Spleen (tissue), 13 donors: ENCODE data around the gene ATP13A4. TPM values are rescaled to one million over a fixed set of nuclear protein-coding genes. Genes with fewer than 3 reads are reported as not detected.

Experiments
- DNase-seq: peaks from one replicate; pipeline ENCODE4 v3.0.0-alpha.2; 2020
- H3K27ac ChIP-seq, 8 donors: fragments of 200-600 bp; sonication (generic) in 7 of 8; 1 replicate in 4 of 8; 2 replicates in 4 of 8; pipeline versions ENCODE4 v1.5.0 to v1.8.0; 2016 to 2021; ENCODE audit warnings: inconsistent platforms in 4 of 8, mild to moderate bottlenecking in 4 of 8, moderate library complexity in 1 of 8
- H3K27me3 ChIP-seq, 7 donors: fragments of 200-600 bp; sonication (generic) in 6 of 7; replicated peaks in 1 of 7; 1 replicate in 4 of 7; 2 replicates in 3 of 7; pipeline versions ENCODE4 v1.5.0 to v1.8.0; 2016 to 2021; ENCODE audit warnings: inconsistent platforms in 3 of 7, mild to moderate bottlenecking in 1 of 7
- H3K36me3 ChIP-seq, 6 donors: fragments of 200-600 bp; sonication (generic) in 5 of 6; 1 replicate in 4 of 6; 2 replicates in 2 of 6; pipeline versions ENCODE4 v1.5.0 to v1.8.0; 2016 to 2021; ENCODE audit warnings: inconsistent platforms in 2 of 6
- H3K4me1 ChIP-seq, 6 donors: fragments of 200-600 bp; sonication (generic) in 5 of 6; 1 replicate in 3 of 6; 2 replicates in 3 of 6; pipeline versions ENCODE4 v1.5.0 to v1.8.0; 2016 to 2021; ENCODE audit warnings: inconsistent platforms in 3 of 6
- H3K4me3 ChIP-seq, 8 donors: fragments of 200-600 bp; sonication (generic) in 7 of 8; 1 replicate in 4 of 8; 2 replicates in 4 of 8; pipeline versions ENCODE4 v1.5.0 to v1.8.0; 2016 to 2021; ENCODE audit warnings: inconsistent platforms in 4 of 8, mild to moderate bottlenecking in 4 of 8, moderate library complexity in 2 of 8
- H3K9me3 ChIP-seq, 8 donors: fragments of 200-600 bp; sonication (generic) in 7 of 8; 1 replicate in 4 of 8; 2 replicates in 4 of 8; pipeline versions ENCODE4 v1.5.0 to v1.8.0; 2016 to 2021; ENCODE audit warnings: inconsistent platforms in 4 of 8
- POLR2A ChIP-seq, 3 donors: fragments of 450-650 bp; IDR thresholded peaks; one replicate each; pipeline ENCODE4 v1.5.1; 2017; ENCODE audit warnings: antibody characterized with exemption in 3 of 3, mild to moderate bottlenecking in 1 of 3
- POLR2AphosphoS5 ChIP-seq, 3 donors: sonication (generic); formaldehyde crosslinking; IDR thresholded peaks; one replicate each; pipeline ENCODE4 v1.5.1; 2017; ENCODE audit warnings: antibody characterized with exemption in 3 of 3
- WGBS, 5 donors: extraction: QIAGEN DNeasy Blood & Tissue Kit in 3 of 5; methylation state at CpG; one replicate each; pipeline versions ENCODE4 v1.1.5 to v1.1.7; 2013 to 2018; 5-methylcytosine and 5-hydroxymethylcytosine counted together
- intact Hi-C: fragments of 100-400 bp; cut with DNase I; formaldehyde crosslinking; loops from one replicate; pipeline ENCODE4 v1.15.0; 2023; ENCODE audit warnings: low total_unique reads
- long read RNA-seq, 2 donors: transcript quantifications; one replicate each; lab custom pipeline, GENCODE V29; 2026
- polyA plus RNA-seq, 3 donors: library from polyadenylated mRNA; stranded (reverse); fragments of 200-250 nt; gene quantifications; one replicate each; pipeline ENCODE4 v1.2.1, GENCODE V29; 2013
- total RNA-seq, 7 donors: library from RNA; depleted of rRNA in 3 of 7; stranded (reverse); fragments of >200 nt in 3 of 7; fragmentation: NEBNext Ultra II Directional in 4 of 7; extraction: Animal tissue kit (Norgen Biotek cat#: 25700) in 4 of 7; gene quantifications; one replicate each; pipeline versions ENCODE4 v1.1.0 to v1.2.1, GENCODE V29; 2016 to 2021
- TF ChIP-seq, protein P1 (sequence below), 11 experiments: fragments of 200-600 bp in 7 of 11; fragments of 450-650 bp in 4 of 11; sonication (generic) in 4 of 11; IDR thresholded peaks in 8 of 11; conservative IDR thresholded peaks in 3 of 11; 1 replicate in 7 of 11; 2 replicates in 4 of 11; pipeline versions ENCODE4 v1.4.0 to v1.8.0; 2016 to 2021; ENCODE audit warnings: antibody characterized with exemption in 11 of 11, inconsistent platforms in 4 of 11, mild to moderate bottlenecking in 1 of 11
- donor health status: healthy with polysubstance abuse.
- donor health status: DM: no; HTN: no; CAD: no; lungs with moderate emphysema.
- donor health status: DM: no; HTN: no; CAD: no.
- donor health status: Bipolar disorder and iron deficiency.
- donor health status: healthy.
- donor health status: DM: no; HTN: no; CAD: no.
- donor health status: DM: yes; HTN: yes; CAD: no.

The ATP13A4 gene, protein sequence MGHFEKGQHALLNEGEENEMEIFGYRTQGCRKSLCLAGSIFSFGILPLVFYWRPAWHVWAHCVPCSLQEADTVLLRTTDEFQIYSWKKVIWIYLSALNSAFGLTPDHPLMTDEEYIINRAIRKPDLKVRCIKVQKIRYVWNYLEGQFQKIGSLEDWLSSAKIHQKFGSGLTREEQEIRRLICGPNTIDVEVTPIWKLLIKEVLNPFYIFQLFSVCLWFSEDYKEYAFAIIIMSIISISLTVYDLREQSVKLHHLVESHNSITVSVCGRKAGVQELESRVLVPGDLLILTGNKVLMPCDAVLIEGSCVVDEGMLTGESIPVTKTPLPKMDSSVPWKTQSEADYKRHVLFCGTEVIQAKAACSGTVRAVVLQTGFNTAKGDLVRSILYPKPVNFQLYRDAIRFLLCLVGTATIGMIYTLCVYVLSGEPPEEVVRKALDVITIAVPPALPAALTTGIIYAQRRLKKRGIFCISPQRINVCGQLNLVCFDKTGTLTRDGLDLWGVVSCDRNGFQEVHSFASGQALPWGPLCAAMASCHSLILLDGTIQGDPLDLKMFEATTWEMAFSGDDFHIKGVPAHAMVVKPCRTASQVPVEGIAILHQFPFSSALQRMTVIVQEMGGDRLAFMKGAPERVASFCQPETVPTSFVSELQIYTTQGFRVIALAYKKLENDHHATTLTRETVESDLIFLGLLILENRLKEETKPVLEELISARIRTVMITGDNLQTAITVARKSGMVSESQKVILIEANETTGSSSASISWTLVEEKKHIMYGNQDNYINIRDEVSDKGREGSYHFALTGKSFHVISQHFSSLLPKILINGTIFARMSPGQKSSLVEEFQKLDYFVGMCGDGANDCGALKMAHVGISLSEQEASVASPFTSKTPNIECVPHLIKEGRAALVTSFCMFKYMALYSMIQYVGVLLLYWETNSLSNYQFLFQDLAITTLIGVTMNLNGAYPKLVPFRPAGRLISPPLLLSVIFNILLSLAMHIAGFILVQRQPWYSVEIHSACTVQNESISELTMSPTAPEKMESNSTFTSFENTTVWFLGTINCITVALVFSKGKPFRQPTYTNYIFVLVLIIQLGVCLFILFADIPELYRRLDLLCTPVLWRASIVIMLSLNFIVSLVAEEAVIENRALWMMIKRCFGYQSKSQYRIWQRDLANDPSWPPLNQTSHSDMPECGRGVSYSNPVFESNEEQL
- total RNA-seq (1 to 10 TPM in 6 of 7 donors, under 1 TPM in 1; 0.27 to 8.4 (median 1.6) TPM), polyA plus RNA-seq (under 1 TPM; 0.24 to 0.76 (median 0.70) TPM)
- long read RNA-seq, donor 1 = 0 reads
- long read RNA-seq, donor 2, partial matches to known transcripts = 0 of 5 reads
- long read RNA-seq, donor 2, other reads (novel, unspliced or antisense) = 5 of 5 reads

DNA sequence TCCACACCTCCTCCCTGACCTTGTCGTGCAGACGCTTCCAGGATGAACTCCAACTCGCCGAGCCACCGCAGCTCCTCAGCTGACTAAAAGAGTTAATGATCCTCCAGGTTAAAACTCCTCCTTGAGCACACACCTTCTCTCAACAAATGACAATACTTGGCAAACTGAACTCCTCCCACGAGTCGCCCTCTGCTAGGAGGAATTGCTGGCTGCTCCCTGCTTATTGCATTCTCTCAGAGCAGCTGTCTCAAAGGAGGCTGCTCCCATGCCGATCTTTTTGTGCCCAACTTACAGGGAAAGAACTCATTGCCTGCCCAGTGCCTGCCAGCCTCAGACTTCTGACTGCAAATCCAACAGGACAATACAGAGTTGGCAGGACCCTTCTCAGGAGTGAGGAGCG, at the start of gene ATP13A4:
Gene ATP13A4 (minus strand): TSS at position 85 of the 400 bp plus-strand sequence. CDS start 96 bp downstream, outside the sequence.
- TF ChIP-seq POLR2AphosphoS5 (IDR thresholded peaks at IDR 0.05) (no peak), POLR2A (IDR thresholded peaks at IDR 0.05) (no peak)
- TF ChIP-seq, protein P1, sequence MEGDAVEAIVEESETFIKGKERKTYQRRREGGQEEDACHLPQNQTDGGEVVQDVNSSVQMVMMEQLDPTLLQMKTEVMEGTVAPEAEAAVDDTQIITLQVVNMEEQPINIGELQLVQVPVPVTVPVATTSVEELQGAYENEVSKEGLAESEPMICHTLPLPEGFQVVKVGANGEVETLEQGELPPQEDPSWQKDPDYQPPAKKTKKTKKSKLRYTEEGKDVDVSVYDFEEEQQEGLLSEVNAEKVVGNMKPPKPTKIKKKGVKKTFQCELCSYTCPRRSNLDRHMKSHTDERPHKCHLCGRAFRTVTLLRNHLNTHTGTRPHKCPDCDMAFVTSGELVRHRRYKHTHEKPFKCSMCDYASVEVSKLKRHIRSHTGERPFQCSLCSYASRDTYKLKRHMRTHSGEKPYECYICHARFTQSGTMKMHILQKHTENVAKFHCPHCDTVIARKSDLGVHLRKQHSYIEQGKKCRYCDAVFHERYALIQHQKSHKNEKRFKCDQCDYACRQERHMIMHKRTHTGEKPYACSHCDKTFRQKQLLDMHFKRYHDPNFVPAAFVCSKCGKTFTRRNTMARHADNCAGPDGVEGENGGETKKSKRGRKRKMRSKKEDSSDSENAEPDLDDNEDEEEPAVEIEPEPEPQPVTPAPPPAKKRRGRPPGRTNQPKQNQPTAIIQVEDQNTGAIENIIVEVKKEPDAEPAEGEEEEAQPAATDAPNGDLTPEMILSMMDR (IDR thresholded peaks at IDR 0.05 in 8 of 11, conservative IDR thresholded peaks at IDR 0.05 in 3 of 11) = no peak
- Histone ChIP-seq H3K27me3 (no peaks in the 10 kb centered on the region), H3K9me3 (no peaks in the 10 kb centered on the region), H3K4me1 (no peaks in the 10 kb centered on the region), H3K36me3 (no peaks in the 10 kb centered on the region), H3K27ac (no peak within 1 kb of the TSS), H3K4me3 (no peak within 1 kb of the TSS)
- WGBS, 5 donors = 63 to 80% (median 66%) methylated on average over 9 of the region's 9 CpGs
- intact Hi-C loops = no loop called here
- no peak for DNase-seq

DNA sequence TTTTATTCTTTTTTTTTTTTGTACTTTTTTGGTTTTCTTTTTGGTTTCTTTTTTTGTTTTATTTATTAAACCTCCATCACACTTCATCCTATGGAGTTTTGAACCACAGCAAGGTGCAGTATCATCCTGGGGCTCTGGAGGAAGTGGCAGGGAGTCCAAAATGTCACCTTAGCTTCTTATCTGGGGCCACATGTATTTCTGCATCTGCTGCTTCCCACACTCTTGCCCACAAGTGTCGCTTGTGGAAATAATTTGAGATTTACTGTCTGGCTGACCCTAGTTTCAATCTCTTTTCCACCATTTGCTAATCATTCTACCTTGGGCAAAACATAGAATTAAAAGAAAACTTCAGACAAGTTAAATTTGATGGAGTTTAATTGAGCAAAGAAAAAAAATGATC, 44.7 kb upstream of the ATP13A4 start:
- no peaks in the 10 kb centered on the region for H3K9me3 ChIP-seq
- no peak overlapping the region for H3K4me3 ChIP-seq
- H3K4me1 ChIP-seq = peaks cover 13 to 64% (median 35%) of the 10 kb centered on the region in 6 donors
- intact Hi-C loops = no loop called here
- TF ChIP-seq, protein P1 (IDR thresholded peaks at IDR 0.05 in 8 of 11, conservative IDR thresholded peaks at IDR 0.05 in 3 of 11) = no peak
- TF ChIP-seq POLR2AphosphoS5 (IDR thresholded peaks at IDR 0.05) (no peak), POLR2A (IDR thresholded peaks at IDR 0.05) (no peak)
- no peak for DNase-seq
- no peak overlapping the region for H3K27ac ChIP-seq
- WGBS, 5 donors = 50 to 76% (median 64%) methylated on average over 1 of the region's 1 CpG
- H3K27me3 ChIP-seq = no peaks in the 10 kb centered on the region
- H3K36me3 ChIP-seq = peaks cover 0 to 55% (median 5%) of the 10 kb centered on the region in 6 donors

DNA sequence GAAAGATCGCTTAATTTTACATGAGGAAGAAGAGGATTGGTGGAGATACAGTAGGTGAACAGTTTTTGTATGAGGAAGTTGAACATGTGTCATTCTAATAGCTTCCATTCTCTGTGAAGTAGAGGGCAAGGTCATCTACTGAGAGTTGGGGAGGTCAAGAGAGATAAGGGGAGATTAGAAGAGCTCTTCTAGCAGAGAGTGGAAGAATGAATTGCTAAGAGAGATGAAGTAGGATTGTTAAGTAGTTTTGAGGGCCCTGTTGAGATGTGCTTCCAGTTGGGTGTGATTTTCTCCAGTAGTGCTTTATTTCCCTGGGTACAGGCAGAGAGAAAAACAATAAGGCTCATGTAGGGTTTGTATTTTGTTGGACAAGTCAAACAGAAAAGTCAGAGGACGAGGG, 43.5 kb upstream of the ATP13A4 start:
- Histone ChIP-seq H3K4me3 (no peak overlapping the region), H3K27me3 (no peaks in the 10 kb centered on the region), H3K27ac (no peak overlapping the region), H3K9me3 (no peaks in the 10 kb centered on the region), H3K36me3 (peaks cover 0 to 43% (median 5%) of the 10 kb centered on the region in 6 donors), H3K4me1 (peaks cover 20 to 74% (median 44%) of the 10 kb centered on the region in 6 donors)
- intact Hi-C loops = no loop called here
- DNase-seq = no peak
- 90 to 97% (median 93%) methylated on average over 2 of the region's 2 CpGs for WGBS, 5 donors
- TF ChIP-seq POLR2AphosphoS5 (IDR thresholded peaks at IDR 0.05) = no peak
- TF ChIP-seq, protein P1 (IDR thresholded peaks at IDR 0.05 in 8 of 11, conservative IDR thresholded peaks at IDR 0.05 in 3 of 11) = no peak
- TF ChIP-seq POLR2A (IDR thresholded peaks at IDR 0.05) = no peak
